HepG2 (cell line): ENCODE results near the gene TRAF4. TPM values are rescaled to one million over a fixed set of nuclear protein-coding genes. Genes with fewer than 3 reads are reported as not detected.

ENCODE experiments used
- ATAC-seq: fragments of 200-7000 bp; cut with Tn5 transposase; 3 replicates; pipeline ENCODE4 v1.9.1; 2020; ENCODE audit warnings: mild to moderate bottlenecking, moderate library complexity
- BruUV-seq: library from RNA; stranded (reverse); fragments of 400-500 nt; replicated peaks from 2 replicates; lab custom pipeline; 2021; lab: Mats Ljungman, UMichigan
- CTCF ChIA-PET: fragments of 300-600 bp; formaldehyde crosslinking; extraction: SDS; loops from one replicate; lab custom pipeline; 2021; ENCODE audit warnings: low total read pairs, inconsistent platforms, low intra/inter-chr PET ratio; lab: Yijun Ruan, JAX
- POLR2A ChIA-PET: fragments of 350-600 bp; sonication (Branson Sonifier 250); formaldehyde crosslinking; loops from one replicate; lab custom pipeline; 2020; ENCODE audit warnings: antibody characterized with exemption, inconsistent platforms; lab: Yijun Ruan, JAX
- DNase-seq: peaks from one replicate; pipeline ENCODE4 v3.0.0-alpha.2; 2015; ENCODE audit warnings: low spot score
- FAIRE-seq: peaks from 3 replicates; lab custom pipeline; 2011; peaks lifted over from hg19 to GRCh38; lab: Jason Lieb, UNC
- H2AFZ ChIP-seq: one replicate; pipeline ENCODE4 v1.6.1; 2011; ENCODE audit warnings: low read length, inconsistent platforms
- H3K27ac ChIP-seq: fragments of 300-600 bp; 3 replicates; pipeline ENCODE4 v1.8.0; 2011; ENCODE audit warnings: mixed run types, mild to moderate bottlenecking, mixed read lengths, low read length, inconsistent platforms; ENCODE audit not compliant: insufficient read depth; ENCODE audit errors: extremely low read length
- H3K27me3 ChIP-seq, 2 experiments: fragments of 200-600 bp in 1 of 2; 2 replicates in 1 of 2; 3 replicates in 1 of 2; pipeline versions ENCODE4 v1.6.0 to v1.8.0; 2011; ENCODE audit warnings: low read length in 2 of 2, mild to moderate bottlenecking in 2 of 2, moderate library complexity in 2 of 2, inconsistent platforms in 1 of 2; ENCODE audit not compliant: insufficient read depth in 2 of 2, control insufficient read depth in 1 of 2
- H3K36me3 ChIP-seq, 2 experiments: fragments of 200-600 bp in 1 of 2; replicated peaks in 1 of 2; 2 replicates in 1 of 2; 3 replicates in 1 of 2; pipeline versions ENCODE4 v1.5.1 to v1.8.0; 2011; ENCODE audit warnings: low read length in 2 of 2, inconsistent platforms in 1 of 2; ENCODE audit not compliant: insufficient read depth in 2 of 2, control insufficient read depth in 1 of 2
- H3K4me1 ChIP-seq: 2 replicates; pipeline ENCODE4 v1.5.1; 2012; ENCODE audit warnings: low read length, inconsistent platforms; ENCODE audit not compliant: insufficient read depth
- H3K4me2 ChIP-seq: 2 replicates; pipeline ENCODE4 v1.6.0; 2011; ENCODE audit warnings: low read depth, low read length, inconsistent platforms
- H3K4me3 ChIP-seq, 3 experiments: fragments of 200-600 bp in 1 of 3; sonication (generic), shearing (Covaris generic) in 1 of 3; replicated peaks in 1 of 3; 2 replicates each; pipeline ENCODE4 v1.5.1; 2011 to 2016; ENCODE audit warnings: low read length in 3 of 3, inconsistent platforms in 2 of 3, low read depth in 2 of 3, mild to moderate bottlenecking in 2 of 3, control low read depth in 1 of 3, mixed read lengths in 1 of 3; ENCODE audit not compliant: insufficient read depth in 1 of 3
- H3K79me2 ChIP-seq: one replicate; pipeline ENCODE4 v1.6.1; 2011; ENCODE audit warnings: low read length, inconsistent platforms; ENCODE audit not compliant: insufficient read depth
- H3K9ac ChIP-seq: 2 replicates; pipeline ENCODE4 v1.6.0; 2011; ENCODE audit warnings: mild to moderate bottlenecking, low read depth, low read length, inconsistent platforms; ENCODE audit not compliant: insufficient read depth
- H3K9me3 ChIP-seq: 2 replicates; pipeline ENCODE4 v1.5.1; 2012; ENCODE audit warnings: mild to moderate bottlenecking, low read length
- H4K20me1 ChIP-seq: 2 replicates; pipeline ENCODE4 v1.6.0; 2011; ENCODE audit warnings: inconsistent platforms, mild to moderate bottlenecking, low read length, moderate library complexity; ENCODE audit not compliant: insufficient read depth
- AKAP8 ChIP-seq: sonication (generic); formaldehyde crosslinking; IDR thresholded peaks from 2 replicates; pipeline ENCODE4 v1.5.1; 2020; ENCODE audit warnings: mild to moderate bottlenecking, missing genetic modification reagents
- BCL6 ChIP-seq: IDR thresholded peaks from 2 replicates; pipeline ENCODE4 v1.6.1; 2016; ENCODE audit warnings: missing genetic modification reagents, missing compliant biosample characterization
- CEBPG ChIP-seq: IDR thresholded peaks from 2 replicates; pipeline ENCODE4 v1.6.1; 2016
- FOSL2 ChIP-seq: sonication (generic); formaldehyde crosslinking; IDR thresholded peaks from 2 replicates; pipeline ENCODE4 v1.4.0; 2020; ENCODE audit warnings: missing genetic modification reagents
- MEF2D ChIP-seq: sonication (generic); formaldehyde crosslinking; IDR thresholded peaks from 2 replicates; pipeline ENCODE4 v1.5.1; 2020; ENCODE audit warnings: mild to moderate bottlenecking, missing genetic modification reagents
- PAF1 ChIP-seq: IDR thresholded peaks from 2 replicates; pipeline ENCODE4 v1.6.1; 2016; ENCODE audit warnings: missing genetic modification reagents, missing compliant biosample characterization
- POLR2A ChIP-seq, 2 experiments: IDR thresholded peaks; 2 replicates each; pipeline ENCODE4 v1.6.1; 2011; ENCODE audit warnings: low read depth in 2 of 2, low read length in 2 of 2, mild to moderate bottlenecking in 1 of 2, moderate library complexity in 1 of 2; ENCODE audit not compliant: insufficient read depth in 1 of 2
- RBFOX2 ChIP-seq: fragments of 200-400 bp; formaldehyde crosslinking; IDR thresholded peaks from 2 replicates; pipeline ENCODE4 v1.6.1; 2017; ENCODE audit warnings: low read depth, mild to moderate bottlenecking, low read length
- SALL1 ChIP-seq: sonication (generic); formaldehyde crosslinking; IDR thresholded peaks from 2 replicates; pipeline ENCODE4 v1.8.0; 2022; ENCODE audit warnings: mild to moderate bottlenecking, missing genetic modification reagents
- SSRP1 ChIP-seq: IDR thresholded peaks from 2 replicates; pipeline ENCODE4 v1.6.1; 2016; ENCODE audit warnings: control low read depth
- TAF15 ChIP-seq: fragments of 200-400 bp; formaldehyde crosslinking; IDR thresholded peaks from one replicate; pipeline ENCODE4 v1.6.1; 2018; ENCODE audit warnings: mild to moderate bottlenecking, low read depth, low read length; ENCODE audit not compliant: poor library complexity, severe bottlenecking
- ZBTB38 ChIP-seq: sonication (generic); formaldehyde crosslinking; IDR thresholded peaks from 2 replicates; pipeline ENCODE4 v1.5.1; 2020; ENCODE audit warnings: mild to moderate bottlenecking, missing genetic modification reagents
- ZC3H4 ChIP-seq: sonication (generic); formaldehyde crosslinking; IDR thresholded peaks from 2 replicates; pipeline ENCODE4 v1.4.0; 2020; ENCODE audit warnings: missing genetic modification reagents, borderline replicate concordance
- ZFP62 ChIP-seq: sonication (generic); formaldehyde crosslinking; IDR thresholded peaks from 2 replicates; pipeline ENCODE4 v1.4.0; 2020; ENCODE audit warnings: missing genetic modification reagents
- ZNF280D ChIP-seq: sonication (generic); formaldehyde crosslinking; IDR thresholded peaks from 2 replicates; pipeline ENCODE4 v1.5.1; 2020; ENCODE audit warnings: mild to moderate bottlenecking, missing genetic modification reagents
- ZNF292 ChIP-seq: sonication (generic); formaldehyde crosslinking; IDR thresholded peaks from 2 replicates; pipeline ENCODE4 v1.8.1; 2022; ENCODE audit warnings: mild to moderate bottlenecking, low read depth, missing genetic modification reagents, borderline replicate concordance
- ZNF441 ChIP-seq: sonication (generic); formaldehyde crosslinking; IDR thresholded peaks from 2 replicates; pipeline ENCODE4 v1.7.0; 2021; ENCODE audit warnings: missing genetic modification reagents, borderline replicate concordance
- ZNF740 ChIP-seq: sonication (generic); formaldehyde crosslinking; IDR thresholded peaks from 2 replicates; pipeline ENCODE4 v1.4.0; 2020; ENCODE audit warnings: missing genetic modification reagents
- WGBS: methylation state at CpG from one replicate; pipeline ENCODE4 v1.1.6; 2017; ENCODE audit warnings: low lambda C conversion rate; 5-methylcytosine and 5-hydroxymethylcytosine counted together
- in situ Hi-C: cut with HindIII; loops from 2 replicates; pipeline ENCODE4 v1.10.0; 2017; ENCODE audit warnings: low pct_unique_long_range_greater_than_20kb; ENCODE audit not compliant: extremely low pct_ligation_motif_present
- intact Hi-C: fragments of 100-400 bp; cut with micrococcal nuclease; formaldehyde crosslinking; loops from one replicate; pipeline ENCODE4 v1.10.0; 2022; ENCODE audit not compliant: unreplicated experiment
- polyA plus RNA-seq, 8 experiments: library from polyadenylated mRNA; depleted of rRNA in 3 of 8; stranded (reverse) in 7 of 8; unstranded in 1 of 8; fragments of >200 nt; fragmentation: Illumina TruSeq in 4 of 8; extraction: Trizol in 4 of 8; gene quantifications; 2 replicates each; pipeline versions ENCODE4 v1.2.1 to v1.2.3, GENCODE V29; 2011 to 2016; ENCODE audit warnings: low read depth in 4 of 8, missing spikeins in 1 of 8, mixed read lengths in 1 of 8; ENCODE audit not compliant: insufficient read depth in 1 of 8
- total RNA-seq, 5 experiments: library from RNA; depleted of rRNA; stranded (reverse); fragments of >200 nt; fragmentation: Illumina TruSeq; extraction: Trizol; gene quantifications; 2 replicates each; pipeline ENCODE4 v1.2.3, GENCODE V29; 2016; ENCODE audit warnings: low read depth in 1 of 5
- TF ChIP-seq, protein P1 (sequence below): sonication (generic); formaldehyde crosslinking; IDR thresholded peaks from 2 replicates; pipeline ENCODE4 v1.8.1; 2023; ENCODE audit warnings: mild to moderate bottlenecking, missing genetic modification reagents

The TRAF4 gene
- total and polyA plus RNA-seq, 2 of the 13 experiments (the other 11 are each of a cell fraction or from before 2014, with no cell fraction given), result 86.0 to 89.9 TPM

DNA sequence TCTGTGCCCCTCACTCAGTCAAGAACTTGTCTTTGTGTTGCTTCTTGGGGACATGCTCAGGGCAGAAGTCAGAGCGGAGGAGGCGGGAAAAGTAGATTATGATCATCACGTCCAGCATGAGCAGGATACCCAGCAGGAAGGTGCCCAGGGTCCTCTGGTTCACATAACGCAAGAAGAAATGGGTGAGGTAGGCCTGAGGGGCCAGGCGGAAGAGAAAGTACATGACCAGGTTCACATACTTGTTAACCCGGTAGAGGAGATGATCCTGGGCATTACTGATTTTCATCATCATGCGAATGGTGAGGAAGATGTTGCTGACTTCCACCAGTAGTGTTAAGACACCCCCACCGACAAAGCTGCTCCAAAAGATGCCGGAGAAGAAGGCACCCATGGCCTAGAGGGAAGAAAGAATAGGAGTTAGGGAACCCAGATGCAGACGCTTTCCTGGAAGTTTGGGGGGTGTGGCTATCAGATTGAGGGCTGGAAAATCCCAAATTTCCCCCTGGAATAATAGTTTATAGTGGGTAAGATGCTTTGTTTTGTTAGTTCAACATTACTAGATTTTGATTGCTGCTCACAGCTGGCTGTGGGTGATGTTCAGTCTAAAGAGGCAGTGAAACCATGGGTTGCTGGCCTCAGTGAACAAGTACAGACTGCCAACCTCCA, 19.2 kb upstream of the TRAF4 start:
- BruUV-seq, result no TSS peak
- Histone ChIP-seq H3K4me2 (peak overlapping the region; percentile 82), H3K9me3 (no peaks in the 10 kb centered on the region), H3K27me3 (no peaks in the 10 kb centered on the region; a peak in 1 of 5 replicates), H3K79me2 (peaks cover 40% of the 10 kb centered on the region), H3K36me3 (peaks cover 8 to 38% of the 10 kb centered on the region in 2 experiments; a peak in 4 of 5 replicates), H3K4me1 (peaks cover 58% of the 10 kb centered on the region), H3K9ac (peak overlapping the region; percentile 93), H3K27ac (peak overlapping the region; percentile 88), H4K20me1 (peaks cover 42% of the 10 kb centered on the region), H2AFZ (no peak overlapping the region), H3K4me3 (peak overlapping the region in 2 of 3 experiments; percentile 48 to 90; a peak in 4 of 6 replicates)
- in situ Hi-C loops (loop anchor here (25.0 kb wide), 1 partner anchor 388 kb away; no protein-coding TSS in a partner anchor), intact Hi-C loops (loop anchor here (5.0 kb wide), 1 partner anchor 77 kb away; the partner anchor contains the start of gene BLTP2)
- WGBS, result 82% methylated on average over 10 of the region's 10 CpGs
- CTCF ChIA-PET, result interaction anchor here (1.2 to 5.0 kb wide), 2 partner anchors 25 to 26 kb away, joined by 3 to 142 read pairs; no protein-coding TSS in a partner anchor
- ATAC-seq (no peak), FAIRE-seq (peak; percentile 39), DNase-seq (no peak)
- POLR2A ChIA-PET, result interaction anchor here (0.7 to 8.7 kb wide), 8 partner anchors 13 to 227 kb away, joined by 3 to 590 read pairs (median 14); partner anchors contain the start of genes BLTP2, PHF12, PROCA1 and SDF2
- TF ChIP-seq POLR2A (IDR thresholded peaks at IDR 0.05; ENCODE audit: insufficient read depth in 1 of 2, low read depth in 2 of 2, low read length in 2 of 2), result peak; percentile 11 to 63; a peak in 2 of 4 replicates
- TF ChIP-seq ZNF740, result peak; percentile 0; the same call in 1 of the 2 replicates
- no peak for TF ChIP-seq AKAP8 (CRISPR knock-in tag)
- peak; percentile 27 for TF ChIP-seq RBFOX2
- TF ChIP-seq ZFP62 (CRISPR knock-in tag), result no peak
- TF ChIP-seq BCL6, result no peak
- TF ChIP-seq SSRP1 (CRISPR knock-in tag), result peak; percentile 57
- peak; percentile 47; the same call in 1 of the 2 replicates for TF ChIP-seq ZNF280D (CRISPR knock-in tag)
- TF ChIP-seq MEF2D (CRISPR knock-in tag), result peak; percentile 33; the same call in 1 of the 2 replicates
- no peak for TF ChIP-seq TAF15
- TF ChIP-seq CEBPG (CRISPR knock-in tag), result no peak
- TF ChIP-seq ZNF441, result no peak
- TF ChIP-seq, protein P1, sequence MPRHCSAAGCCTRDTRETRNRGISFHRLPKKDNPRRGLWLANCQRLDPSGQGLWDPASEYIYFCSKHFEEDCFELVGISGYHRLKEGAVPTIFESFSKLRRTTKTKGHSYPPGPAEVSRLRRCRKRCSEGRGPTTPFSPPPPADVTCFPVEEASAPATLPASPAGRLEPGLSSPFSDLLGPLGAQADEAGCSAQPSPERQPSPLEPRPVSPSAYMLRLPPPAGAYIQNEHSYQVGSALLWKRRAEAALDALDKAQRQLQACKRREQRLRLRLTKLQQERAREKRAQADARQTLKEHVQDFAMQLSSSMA (CRISPR knock-in tag), result 0 out of 2 replicates have a peak, but pooled peaks have one; percentile 4
- 0 out of 2 replicates have a peak, but pooled peaks have one; percentile 9 for TF ChIP-seq ZC3H4 (CRISPR knock-in tag)
- peak; percentile 73; the same call in 1 of the 2 replicates for TF ChIP-seq PAF1
- no peak for TF ChIP-seq ZNF292
- TF ChIP-seq ZBTB38 (CRISPR knock-in tag), result peak; percentile 63; the same call in 1 of the 2 replicates
- no peak for TF ChIP-seq SALL1 (CRISPR knock-in tag)
- TF ChIP-seq FOSL2 (CRISPR knock-in tag), result 0 out of 2 replicates have a peak, but pooled peaks have one; percentile 2
